Measurements from ENCODE around the gene PALD1.
"Not testable (repeated sequence)": the region's sequence is repeated elsewhere in the genome, so short reads cannot be mapped to it uniquely, and the experiment has no call there.

Gene PALD1

GRCh38 chr10:70482982-70483760 lies 4.6 kb downstream of the PALD1 start:
- DNase-seq, result no peak

- DNase-seq, result not testable (repeated sequence)
Measured at GRCh38 chr10:70483872-70484271, 5.3 kb downstream of the PALD1 start.

GRCh38 chr10:70487824-70488223 lies 9.3 kb downstream of the PALD1 start:
- no peak for DNase-seq

GRCh38 chr10:70490142-70490541 lies 11.6 kb downstream of the PALD1 start:
- no peak for DNase-seq

- DNase-seq, result no peak
Measured at GRCh38 chr10:70491614-70492013, 13.0 kb downstream of the PALD1 start.

- DNase-seq, result peak; percentile 30
Measured at GRCh38 chr10:70492786-70493659, 14.5 kb downstream of the PALD1 start.

GRCh38 chr10:70493660-70494234 lies 15.2 kb downstream of the PALD1 start:
- DNase-seq, result no peak

GRCh38 chr10:70494536-70494935 lies 16.0 kb downstream of the PALD1 start:
- DNase-seq, result no peak

GRCh38 chr10:70494966-70495365 lies 16.4 kb downstream of the PALD1 start:
- peak; percentile 17 for DNase-seq

- no peak for DNase-seq
Measured at GRCh38 chr10:70495691-70496261, 17.2 kb downstream of the PALD1 start.

GRCh38 chr10:70496341-70497119 lies 18.0 kb downstream of the PALD1 start:
- DNase-seq, result no peak

- no peak for DNase-seq
Measured at GRCh38 chr10:70497120-70497545, 18.6 kb downstream of the PALD1 start.

GRCh38 chr10:70498970-70499835 lies 20.6 kb downstream of the PALD1 start:
- DNase-seq, result no peak

- no peak for DNase-seq
Measured at GRCh38 chr10:70499836-70500167, 21.2 kb downstream of the PALD1 start.

GRCh38 chr10:70500368-70500767 lies 21.8 kb downstream of the PALD1 start:
- no peak for DNase-seq

GRCh38 chr10:70500812-70501301 lies 22.3 kb downstream of the PALD1 start:
- DNase-seq, result no peak

- DNase-seq, result no peak
Measured at GRCh38 chr10:70502406-70502805, 23.8 kb downstream of the PALD1 start.

- DNase-seq, result no peak
Measured at GRCh38 chr10:70503776-70504175, 25.2 kb downstream of the PALD1 start.

GRCh38 chr10:70504521-70505358 lies 26.2 kb downstream of the PALD1 start:
- DNase-seq, result no peak

GRCh38 chr10:70505908-70506307 lies 27.3 kb downstream of the PALD1 start:
- DNase-seq, result no peak
